ENCODE data around the gene NCBP1.

DNA sequence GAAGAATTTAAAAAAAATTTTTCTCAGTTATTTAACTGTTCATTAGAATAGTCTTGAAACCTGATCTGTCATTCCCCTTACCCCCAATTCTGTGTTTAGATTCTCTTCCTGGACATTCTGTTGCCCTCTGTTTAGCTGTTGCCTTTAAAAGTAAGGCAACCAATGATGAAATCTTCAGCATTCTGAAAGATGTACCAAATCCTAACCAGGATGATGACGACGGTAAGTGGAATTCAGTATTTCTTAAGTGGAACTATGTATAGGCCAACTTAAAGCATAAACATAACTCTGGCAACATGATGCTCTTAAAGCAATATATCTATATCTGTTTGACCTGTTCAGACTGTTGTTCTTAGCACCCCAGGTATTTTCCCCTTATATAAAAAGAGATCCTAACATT, 27.2 kb downstream of the NCBP1 start:
- TF ChIP-seq YY1 (IDR thresholded peaks at IDR 0.05; ENCODE audit: insufficient read depth, insufficient read length) (no peak), SUZ12 (IDR thresholded peaks at IDR 0.05; ENCODE audit: extremely low read depth, insufficient read depth, insufficient read length) (no peak), ZNF274 (IDR thresholded peaks at IDR 0.05; ENCODE audit: low read depth, low read length) (no peak)

Data from NT2/D1 (cell line).